ENCODE results near the gene GNG4. TPM values are rescaled to one million over a fixed set of nuclear protein-coding genes. Genes with fewer than 3 reads are reported as not detected.

The GNG4 gene
- total RNA-seq, 1 donor, result under 0.01 TPM

DNA sequence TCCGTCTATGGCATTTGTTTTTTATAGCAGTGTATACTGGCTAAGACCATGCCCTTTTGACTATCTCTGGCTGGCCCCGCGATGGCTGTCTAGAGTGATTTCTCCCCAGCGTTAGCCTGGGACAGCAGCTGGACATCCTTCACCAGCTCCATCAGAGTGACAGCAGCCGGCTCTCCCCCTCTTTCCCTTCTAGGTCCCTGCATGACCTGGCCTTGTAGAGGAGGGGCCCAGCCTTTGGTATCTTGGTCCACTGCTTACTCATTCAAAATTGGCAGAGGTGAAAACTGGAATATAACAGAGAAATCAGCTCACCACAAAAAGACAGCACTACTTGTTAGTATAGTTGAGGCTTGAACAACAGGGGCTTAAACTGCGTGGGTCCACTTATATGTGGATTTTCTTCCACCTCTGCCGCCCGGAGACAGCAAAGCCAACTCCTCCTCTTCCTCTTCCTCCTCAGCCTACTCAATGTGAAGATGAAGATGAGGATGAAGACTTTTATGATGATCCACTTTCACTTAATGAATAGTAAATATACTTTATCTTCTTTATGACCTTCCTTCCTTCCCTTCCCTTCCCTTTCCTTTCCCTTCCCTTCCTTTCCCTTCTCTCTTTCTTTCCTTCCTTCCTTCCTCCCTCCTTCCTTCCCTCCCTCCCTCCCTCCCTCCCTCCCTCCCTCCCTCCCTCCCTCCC lies 116.0 kb downstream of the GNG4 start:
- no peaks in the 10 kb centered on the region for H3K36me3 ChIP-seq (ENCODE audit: insufficient read depth, low read length)
- peak overlapping the region; percentile 54 for H3K27ac ChIP-seq (ENCODE audit: low read depth, low read length)
- no peaks in the 10 kb centered on the region for H3K9me3 ChIP-seq (ENCODE audit: low read depth, low read length)
- peak; percentile 56 for DNase-seq (ENCODE audit: insufficient read length, low spot score, missing footprints)
- H3K4me1 ChIP-seq (ENCODE audit: insufficient read depth, low read length), result peaks cover 20% of the 10 kb centered on the region
- no peaks in the 10 kb centered on the region for H4K20me1 ChIP-seq (ENCODE audit: insufficient read depth, low read length)
- TF ChIP-seq, protein P1, sequence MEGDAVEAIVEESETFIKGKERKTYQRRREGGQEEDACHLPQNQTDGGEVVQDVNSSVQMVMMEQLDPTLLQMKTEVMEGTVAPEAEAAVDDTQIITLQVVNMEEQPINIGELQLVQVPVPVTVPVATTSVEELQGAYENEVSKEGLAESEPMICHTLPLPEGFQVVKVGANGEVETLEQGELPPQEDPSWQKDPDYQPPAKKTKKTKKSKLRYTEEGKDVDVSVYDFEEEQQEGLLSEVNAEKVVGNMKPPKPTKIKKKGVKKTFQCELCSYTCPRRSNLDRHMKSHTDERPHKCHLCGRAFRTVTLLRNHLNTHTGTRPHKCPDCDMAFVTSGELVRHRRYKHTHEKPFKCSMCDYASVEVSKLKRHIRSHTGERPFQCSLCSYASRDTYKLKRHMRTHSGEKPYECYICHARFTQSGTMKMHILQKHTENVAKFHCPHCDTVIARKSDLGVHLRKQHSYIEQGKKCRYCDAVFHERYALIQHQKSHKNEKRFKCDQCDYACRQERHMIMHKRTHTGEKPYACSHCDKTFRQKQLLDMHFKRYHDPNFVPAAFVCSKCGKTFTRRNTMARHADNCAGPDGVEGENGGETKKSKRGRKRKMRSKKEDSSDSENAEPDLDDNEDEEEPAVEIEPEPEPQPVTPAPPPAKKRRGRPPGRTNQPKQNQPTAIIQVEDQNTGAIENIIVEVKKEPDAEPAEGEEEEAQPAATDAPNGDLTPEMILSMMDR (IDR thresholded peaks at IDR 0.05; ENCODE audit: extremely low read depth, low read depth, low read length), result no peak
- no peaks in the 10 kb centered on the region for H3K79me2 ChIP-seq (ENCODE audit: insufficient read depth, low read length)
- H3K4me3 ChIP-seq (ENCODE audit: insufficient read depth, low read length), result no peak overlapping the region
- H3K4me2 ChIP-seq (ENCODE audit: insufficient read depth, low read length), result no peak overlapping the region
- H3K27me3 ChIP-seq (ENCODE audit: insufficient read depth, low read length), result no peaks in the 10 kb centered on the region
- H2AFZ ChIP-seq (ENCODE audit: low read length), result peak overlapping the region; percentile 59

DNA sequence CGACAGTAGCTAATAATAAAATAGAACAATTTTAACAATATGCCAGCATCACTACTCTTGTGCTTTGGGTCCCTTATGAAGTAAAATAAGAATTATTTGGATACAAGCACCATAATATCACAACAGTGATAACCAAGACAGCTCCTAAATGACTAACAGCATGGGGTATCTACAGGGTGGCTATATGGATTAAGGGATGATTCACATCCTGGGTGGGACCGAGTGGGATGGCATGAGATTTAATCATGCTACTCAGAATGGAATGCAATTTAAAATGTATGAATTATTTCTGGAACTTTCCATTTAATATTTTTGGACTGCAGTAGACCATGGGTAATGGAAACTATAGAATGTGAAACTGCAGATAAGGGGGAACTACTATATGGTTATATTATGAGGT lies 117.2 kb downstream of the GNG4 start:
- H3K4me1 ChIP-seq (ENCODE audit: insufficient read depth, low read length), result peaks cover 20% of the 10 kb centered on the region
- no peaks in the 10 kb centered on the region for H3K27me3 ChIP-seq (ENCODE audit: insufficient read depth, low read length)
- H3K4me2 ChIP-seq (ENCODE audit: insufficient read depth, low read length), result peak overlapping the region; percentile 1
- peak overlapping the region; percentile 54 for H3K27ac ChIP-seq (ENCODE audit: low read depth, low read length)
- TF ChIP-seq, protein P1 (IDR thresholded peaks at IDR 0.05; ENCODE audit: extremely low read depth, low read depth, low read length), result no peak
- no peaks in the 10 kb centered on the region for H3K79me2 ChIP-seq (ENCODE audit: insufficient read depth, low read length)
- no peaks in the 10 kb centered on the region for H3K9me3 ChIP-seq (ENCODE audit: low read depth, low read length)
- H3K4me3 ChIP-seq (ENCODE audit: insufficient read depth, low read length), result no peak overlapping the region
- H3K36me3 ChIP-seq (ENCODE audit: insufficient read depth, low read length), result no peaks in the 10 kb centered on the region
- H2AFZ ChIP-seq (ENCODE audit: low read length), result no peak overlapping the region
- DNase-seq (ENCODE audit: insufficient read length, low spot score, missing footprints), result peak; percentile 83
- no peaks in the 10 kb centered on the region for H4K20me1 ChIP-seq (ENCODE audit: insufficient read depth, low read length)

DNA sequence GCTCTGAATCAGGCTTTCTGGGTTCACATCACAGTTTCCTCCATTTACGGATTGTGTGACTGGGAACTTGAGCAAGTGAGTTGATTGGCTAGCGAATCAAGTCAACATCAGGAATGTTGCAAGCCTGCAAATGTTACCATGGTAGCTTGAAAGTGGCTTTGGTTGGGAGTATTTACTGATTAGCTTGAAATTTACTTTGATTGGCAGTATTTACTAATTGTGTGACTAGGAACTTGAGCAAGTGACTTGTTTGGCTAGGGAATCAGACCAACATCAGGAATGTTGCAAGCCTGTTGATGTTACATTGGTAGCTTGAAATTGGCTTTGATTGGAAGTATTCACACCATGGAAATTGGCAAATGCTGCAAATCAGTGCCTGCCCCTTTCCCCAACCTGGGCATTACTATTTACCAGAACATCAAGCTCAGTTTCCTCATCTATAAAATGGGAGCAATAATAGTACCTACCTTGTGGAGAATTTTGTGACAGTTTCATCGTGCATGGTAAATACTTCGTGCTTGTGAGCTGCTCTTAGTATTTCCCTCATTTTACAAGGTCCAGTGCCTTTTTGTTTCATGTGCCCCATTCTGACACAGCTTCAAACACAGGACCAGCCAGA lies 122.3 kb downstream of the GNG4 start:
- H3K9me3 ChIP-seq (ENCODE audit: low read depth, low read length), result no peaks in the 10 kb centered on the region
- H3K4me1 ChIP-seq (ENCODE audit: insufficient read depth, low read length), result peaks cover 5% of the 10 kb centered on the region
- H3K4me3 ChIP-seq (ENCODE audit: insufficient read depth, low read length), result no peak overlapping the region
- H3K27ac ChIP-seq (ENCODE audit: low read depth, low read length), result no peak overlapping the region
- H2AFZ ChIP-seq (ENCODE audit: low read length), result peak overlapping the region; percentile 21
- no peak for DNase-seq (ENCODE audit: insufficient read length, low spot score, missing footprints)
- H4K20me1 ChIP-seq (ENCODE audit: insufficient read depth, low read length), result no peaks in the 10 kb centered on the region
- H3K79me2 ChIP-seq (ENCODE audit: insufficient read depth, low read length), result no peaks in the 10 kb centered on the region
- no peak overlapping the region for H3K4me2 ChIP-seq (ENCODE audit: insufficient read depth, low read length)
- no peaks in the 10 kb centered on the region for H3K27me3 ChIP-seq (ENCODE audit: insufficient read depth, low read length)
- TF ChIP-seq, protein P1 (IDR thresholded peaks at IDR 0.05; ENCODE audit: extremely low read depth, low read depth, low read length), result no peak
- no peaks in the 10 kb centered on the region for H3K36me3 ChIP-seq (ENCODE audit: insufficient read depth, low read length)

DNA sequence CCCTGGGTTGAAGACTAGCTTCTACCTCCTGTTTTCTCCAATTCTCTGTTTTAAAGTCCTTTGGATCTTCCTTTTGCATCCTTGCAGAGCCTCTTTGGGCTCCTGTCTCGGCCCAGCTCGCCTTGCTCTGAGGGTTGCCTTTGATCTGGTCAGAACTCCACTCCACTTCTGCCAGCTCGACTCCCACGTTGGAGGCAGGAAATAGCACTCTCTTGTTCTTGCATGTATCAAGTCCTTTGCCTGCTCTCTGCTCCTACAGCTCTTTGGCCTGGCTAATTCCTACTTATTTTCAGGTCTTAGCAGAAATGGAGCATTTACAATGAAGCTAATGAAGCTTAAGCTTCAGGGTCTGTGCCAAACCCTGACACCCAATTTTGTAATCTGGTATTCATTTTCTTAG lies 124.3 kb downstream of the GNG4 start:
- Histone ChIP-seq H3K79me2 (ENCODE audit: insufficient read depth, low read length) (no peaks in the 10 kb centered on the region), H3K4me1 (ENCODE audit: insufficient read depth, low read length) (no peaks in the 10 kb centered on the region), H2AFZ (ENCODE audit: low read length) (peak overlapping the region; percentile 72), H3K9me3 (ENCODE audit: low read depth, low read length) (no peaks in the 10 kb centered on the region), H3K27me3 (ENCODE audit: insufficient read depth, low read length) (no peaks in the 10 kb centered on the region), H4K20me1 (ENCODE audit: insufficient read depth, low read length) (no peaks in the 10 kb centered on the region), H3K4me3 (ENCODE audit: insufficient read depth, low read length) (no peak overlapping the region), H3K4me2 (ENCODE audit: insufficient read depth, low read length) (no peak overlapping the region), H3K36me3 (ENCODE audit: insufficient read depth, low read length) (no peaks in the 10 kb centered on the region), H3K27ac (ENCODE audit: low read depth, low read length) (no peak overlapping the region)
- no peak for DNase-seq (ENCODE audit: insufficient read length, low spot score, missing footprints)
- TF ChIP-seq, protein P1 (IDR thresholded peaks at IDR 0.05; ENCODE audit: extremely low read depth, low read depth, low read length), result no peak

Data from osteoblast (primary cell).